Measurements from ENCODE around the gene KLK14.

GRCh38 chr19:51108066-51108804 is 25.5 kb upstream of the KLK14 start, which contains the start of gene CTU1:
- no peak for TF ChIP-seq POLR2A (IDR thresholded peaks at IDR 0.05)
- no peak for TF ChIP-seq CTCF (IDR thresholded peaks at IDR 0.05)

Data from lower leg skin (tissue), 3 donors.